NT2/D1 (cell line): Measurements from ENCODE around the gene TMPRSS13.

ENCODE experiments used
- YY1 ChIP-seq: IDR thresholded peaks from 2 replicates; pipeline ENCODE4 v1.6.1; 2011; ENCODE audit not compliant: insufficient read length, insufficient read depth
- ZNF274 ChIP-seq: IDR thresholded peaks from 2 replicates; pipeline ENCODE4 v1.6.1; 2011; ENCODE audit warnings: mild to moderate bottlenecking, low read depth, low read length

- TF ChIP-seq ZNF274 (no peak), YY1 (no peak)
Measured at GRCh38 chr11:117855186-117855845, 73.9 kb downstream of the TMPRSS13 start.
